ENCODE results near the gene NOS1. TPM values are rescaled to one million over a fixed set of nuclear protein-coding genes. Genes with fewer than 3 reads are reported as not detected.

Gene NOS1
- total RNA-seq, 1 donor from 2014 or later, result not detected

DNA sequence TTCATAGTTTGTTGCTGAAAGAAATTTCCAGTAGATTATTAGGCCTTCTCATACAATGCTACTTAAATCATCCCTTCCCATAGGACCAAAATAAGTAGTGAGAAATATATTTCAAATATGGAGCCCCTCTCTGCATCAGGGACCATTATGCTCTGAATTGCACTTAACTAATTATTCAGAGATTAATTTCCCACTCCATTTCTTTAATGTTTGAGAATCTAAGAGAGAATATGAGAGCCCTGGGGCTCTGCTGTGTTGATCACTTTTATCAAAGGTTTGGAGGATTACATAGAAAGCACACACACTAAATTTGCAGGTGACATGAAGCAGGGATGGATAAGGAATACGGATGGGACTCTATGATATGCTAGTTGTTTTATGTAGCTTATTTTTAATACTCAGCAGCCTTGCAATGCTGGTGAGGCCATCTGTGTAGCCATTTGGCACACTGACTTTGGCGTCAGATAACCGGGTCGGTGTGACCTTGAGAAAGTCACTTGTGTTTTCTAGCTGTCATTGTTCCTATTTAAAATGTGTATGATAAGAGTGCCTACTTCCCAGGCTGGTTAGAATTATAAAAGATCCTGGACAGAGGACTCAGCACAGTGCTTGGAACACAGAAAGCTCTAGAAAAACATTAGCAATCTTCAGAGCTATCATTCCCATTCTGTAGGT, 121.2 kb downstream of the NOS1 start:
- Mint-ChIP-seq H3K27ac (ENCODE audit: unreplicated experiment) (no peak overlapping the region), H3K9me3 (ENCODE audit: low read depth) (no peaks in the 10 kb centered on the region), H3K4me1 (ENCODE audit: low read depth) (no peaks in the 10 kb centered on the region), H3K27me3 (ENCODE audit: low read depth) (peaks cover 10% of the 10 kb centered on the region), H3K36me3 (ENCODE audit: low read depth) (no peaks in the 10 kb centered on the region), H3K4me3 (ENCODE audit: unreplicated experiment) (no peak overlapping the region)
- no peak for DNase-seq (ENCODE audit: low spot score)
- TF ChIP-seq, protein P1, sequence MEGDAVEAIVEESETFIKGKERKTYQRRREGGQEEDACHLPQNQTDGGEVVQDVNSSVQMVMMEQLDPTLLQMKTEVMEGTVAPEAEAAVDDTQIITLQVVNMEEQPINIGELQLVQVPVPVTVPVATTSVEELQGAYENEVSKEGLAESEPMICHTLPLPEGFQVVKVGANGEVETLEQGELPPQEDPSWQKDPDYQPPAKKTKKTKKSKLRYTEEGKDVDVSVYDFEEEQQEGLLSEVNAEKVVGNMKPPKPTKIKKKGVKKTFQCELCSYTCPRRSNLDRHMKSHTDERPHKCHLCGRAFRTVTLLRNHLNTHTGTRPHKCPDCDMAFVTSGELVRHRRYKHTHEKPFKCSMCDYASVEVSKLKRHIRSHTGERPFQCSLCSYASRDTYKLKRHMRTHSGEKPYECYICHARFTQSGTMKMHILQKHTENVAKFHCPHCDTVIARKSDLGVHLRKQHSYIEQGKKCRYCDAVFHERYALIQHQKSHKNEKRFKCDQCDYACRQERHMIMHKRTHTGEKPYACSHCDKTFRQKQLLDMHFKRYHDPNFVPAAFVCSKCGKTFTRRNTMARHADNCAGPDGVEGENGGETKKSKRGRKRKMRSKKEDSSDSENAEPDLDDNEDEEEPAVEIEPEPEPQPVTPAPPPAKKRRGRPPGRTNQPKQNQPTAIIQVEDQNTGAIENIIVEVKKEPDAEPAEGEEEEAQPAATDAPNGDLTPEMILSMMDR (IDR thresholded peaks at IDR 0.05), result no peak

DNA sequence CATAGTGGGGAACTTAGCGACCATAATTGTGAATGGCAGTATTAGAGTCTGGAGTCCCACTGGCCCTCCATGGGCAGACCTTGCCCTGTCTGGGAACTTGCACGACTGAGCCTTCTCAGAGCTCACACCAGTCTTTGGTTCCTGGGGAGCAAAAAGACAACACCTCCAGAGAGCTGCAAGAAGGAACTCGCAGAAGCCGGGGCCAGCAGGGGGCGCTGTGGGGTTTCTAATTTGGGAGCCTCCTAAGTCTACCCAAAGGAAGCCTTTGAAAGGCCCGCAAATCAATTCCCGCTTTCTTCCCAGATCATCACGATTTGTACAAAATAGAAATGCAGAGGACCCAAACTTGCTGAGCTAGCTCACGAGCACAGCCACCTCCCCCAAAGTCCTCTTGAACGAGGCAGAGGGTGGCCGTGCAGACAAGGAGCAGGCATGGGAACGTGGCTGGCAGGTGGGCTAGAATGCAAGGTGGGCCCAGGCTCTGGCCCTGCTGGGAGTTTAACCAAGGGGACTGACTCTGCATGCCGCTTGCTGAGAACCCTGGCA, 124.9 kb downstream of the NOS1 start:
- H3K4me3 Mint-ChIP-seq (ENCODE audit: unreplicated experiment), result no peak overlapping the region
- H3K9me3 Mint-ChIP-seq (ENCODE audit: low read depth), result no peaks in the 10 kb centered on the region
- H3K4me1 Mint-ChIP-seq (ENCODE audit: low read depth), result no peaks in the 10 kb centered on the region
- TF ChIP-seq, protein P1 (IDR thresholded peaks at IDR 0.05), result peak; percentile 85
- no peaks in the 10 kb centered on the region for H3K36me3 Mint-ChIP-seq (ENCODE audit: low read depth)
- no peak for DNase-seq (ENCODE audit: low spot score)
- no peak overlapping the region for H3K27ac Mint-ChIP-seq (ENCODE audit: unreplicated experiment)
- peaks cover 23% of the 10 kb centered on the region for H3K27me3 Mint-ChIP-seq (ENCODE audit: low read depth)

DNA sequence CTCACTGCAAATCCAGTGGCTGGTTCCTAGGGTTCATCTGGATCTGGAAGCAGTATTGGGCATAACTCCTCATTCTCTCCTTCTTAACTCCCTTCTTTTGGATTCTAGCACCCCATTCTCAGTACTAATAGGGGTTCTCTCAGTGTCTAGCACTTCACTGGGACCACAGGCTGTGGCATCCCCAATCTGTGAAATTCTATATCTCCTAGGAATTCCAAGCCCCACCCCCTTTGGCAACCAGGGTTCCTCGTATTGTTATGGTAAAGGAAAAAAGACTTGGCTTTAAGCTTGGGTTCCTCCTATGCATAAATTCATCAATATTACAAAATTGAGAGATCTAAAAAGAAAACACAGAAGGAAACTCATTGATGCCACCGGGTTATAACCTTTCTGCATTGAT, 126.2 kb downstream of the NOS1 start:
- H3K27ac Mint-ChIP-seq (ENCODE audit: unreplicated experiment), result no peak overlapping the region
- TF ChIP-seq, protein P1 (IDR thresholded peaks at IDR 0.05), result no peak
- no peaks in the 10 kb centered on the region for H3K9me3 Mint-ChIP-seq (ENCODE audit: low read depth)
- no peaks in the 10 kb centered on the region for H3K36me3 Mint-ChIP-seq (ENCODE audit: low read depth)
- H3K27me3 Mint-ChIP-seq (ENCODE audit: low read depth), result peaks cover 22% of the 10 kb centered on the region
- no peak for DNase-seq (ENCODE audit: low spot score)
- no peak overlapping the region for H3K4me3 Mint-ChIP-seq (ENCODE audit: unreplicated experiment)
- no peaks in the 10 kb centered on the region for H3K4me1 Mint-ChIP-seq (ENCODE audit: low read depth)

DNA sequence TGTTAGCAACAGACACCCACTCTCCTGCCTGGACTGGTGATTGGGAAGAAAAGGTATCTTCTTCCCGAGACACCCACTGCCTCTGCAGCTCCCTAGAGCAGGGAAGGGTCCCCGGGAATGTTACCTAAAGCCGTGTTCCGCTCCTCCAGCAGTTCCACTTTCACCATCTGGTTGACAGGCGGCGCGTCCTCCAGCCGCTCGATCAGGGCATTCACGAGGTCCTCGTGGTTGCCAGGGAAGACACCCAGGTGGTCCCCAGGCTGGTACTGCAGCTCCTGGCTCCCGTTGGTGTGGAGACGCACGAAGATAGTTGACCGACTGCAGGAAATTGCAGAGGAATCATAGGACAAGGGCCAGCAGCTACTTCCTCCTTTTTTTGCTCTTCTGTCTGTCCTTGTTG, 127.0 kb downstream of the NOS1 start:
- H3K27me3 Mint-ChIP-seq (ENCODE audit: low read depth), result peaks cover 22% of the 10 kb centered on the region
- H3K27ac Mint-ChIP-seq (ENCODE audit: unreplicated experiment), result no peak overlapping the region
- DNase-seq (ENCODE audit: low spot score), result peak; percentile 86

DNA sequence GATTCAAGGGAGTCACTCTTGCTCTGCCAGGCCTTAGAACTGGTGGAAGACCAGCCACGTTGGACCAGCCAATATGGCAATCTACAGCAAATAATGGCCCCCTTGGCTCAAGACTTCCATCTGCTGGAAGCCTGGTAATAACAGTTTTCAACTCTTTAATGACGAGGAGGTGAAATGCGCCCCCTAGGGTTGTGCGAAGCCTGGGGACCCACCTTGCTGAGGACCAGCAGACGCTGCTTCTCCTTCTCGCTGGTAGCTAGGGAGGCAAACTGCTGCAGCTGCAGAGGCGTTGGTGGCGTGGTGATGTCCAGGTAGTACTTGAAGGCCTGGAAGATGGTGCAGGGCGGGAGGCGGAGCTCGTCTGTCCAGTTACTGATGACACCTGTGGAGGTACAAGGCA, 129.7 kb downstream of the NOS1 start:
- no peaks in the 10 kb centered on the region for H3K4me1 Mint-ChIP-seq (ENCODE audit: low read depth)
- no peaks in the 10 kb centered on the region for H3K9me3 Mint-ChIP-seq (ENCODE audit: low read depth)
- no peak overlapping the region for H3K27ac Mint-ChIP-seq (ENCODE audit: unreplicated experiment)
- no peaks in the 10 kb centered on the region for H3K36me3 Mint-ChIP-seq (ENCODE audit: low read depth)
- TF ChIP-seq, protein P1 (IDR thresholded peaks at IDR 0.05), result no peak
- peak; percentile 93 for DNase-seq (ENCODE audit: low spot score)
- no peak overlapping the region for H3K4me3 Mint-ChIP-seq (ENCODE audit: unreplicated experiment)
- H3K27me3 Mint-ChIP-seq (ENCODE audit: low read depth), result peaks cover 37% of the 10 kb centered on the region

More for the DNA sequence above, 127.0 kb downstream of the NOS1 start:
- Mint-ChIP-seq H3K4me3 (ENCODE audit: unreplicated experiment) (no peak overlapping the region), H3K4me1 (ENCODE audit: low read depth) (no peaks in the 10 kb centered on the region), H3K36me3 (ENCODE audit: low read depth) (no peaks in the 10 kb centered on the region), H3K9me3 (ENCODE audit: low read depth) (no peaks in the 10 kb centered on the region)
- TF ChIP-seq, protein P1 (IDR thresholded peaks at IDR 0.05), result no peak
